Heart left ventricle (tissue), 13 donors: ENCODE measurements around the gene MRM1.

Experiments
- POLR2A ChIP-seq, 2 donors: fragments of 450-650 bp; IDR thresholded peaks; one replicate each; pipeline ENCODE4 v1.6.1; 2017; ENCODE audit warnings: antibody characterized with exemption in 2 of 2, mild to moderate bottlenecking in 2 of 2, moderate library complexity in 2 of 2
- TF ChIP-seq, protein P1 (sequence below), 12 donors: fragments of 200-600 bp; sonication (generic) in 4 of 12; IDR thresholded peaks; one replicate each; pipeline versions ENCODE4 v1.5.0 to v1.8.0; 2018 to 2022; ENCODE audit warnings: antibody characterized with exemption in 12 of 12, mild to moderate bottlenecking in 5 of 12
- donor health status: ischemic (EF 13 %, LVEDD 7.1; RV severe dilation, severe dysfunction).
- donor health status: DM: no; HTN: yes; CAD: no.
- donor health status: DM: no; HTN: no; CAD: no.
- donor health status: ischemic (EF 25% LVEDD 6.9; RV normal size, moderate dysfunction).
- donor health status: ischemic (EF 25% LVEDD 5.7; RV mildly dilated, moderate dysfunction).
- donor health status: ischemic (EF 35%, LVEDD 5.7; RV mildly dilated, moderate dysfunction).
- donor health status: nonischemic (EF 11% LVEDD 7.7; RV severe dilation, severe dysfunction).
- donor health status: DM: yes; HTN: yes; CAD: no.
- donor health status: PGD.
- donor health status: ischemic (EF 29% LVEDD 5.4; RV normal size, mild dysfunction).
- donor health status: nonischemic (EF 23%, LVEDD 6.1; RV moderate dilation, normal function).

DNA sequence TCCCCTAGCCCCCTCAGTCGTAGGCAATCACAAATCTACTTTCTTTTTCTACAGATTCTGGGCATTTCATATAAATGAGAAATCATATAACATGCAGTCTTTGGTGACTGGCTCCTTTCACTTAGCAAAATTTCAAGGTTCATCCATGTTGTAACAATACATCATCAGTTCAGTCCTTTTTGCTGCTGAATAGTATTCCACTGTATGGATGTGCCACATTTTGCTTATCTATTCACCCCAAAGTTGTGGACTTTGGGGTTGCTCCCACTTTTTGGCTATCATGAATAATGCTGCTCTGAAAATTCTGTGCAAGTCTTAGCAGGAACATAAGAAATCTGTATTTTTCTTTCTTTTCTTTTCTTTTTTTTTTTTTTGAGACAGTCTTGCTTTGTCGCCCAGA is 39.0 kb downstream of the MRM1 start:
- TF ChIP-seq, protein P1, sequence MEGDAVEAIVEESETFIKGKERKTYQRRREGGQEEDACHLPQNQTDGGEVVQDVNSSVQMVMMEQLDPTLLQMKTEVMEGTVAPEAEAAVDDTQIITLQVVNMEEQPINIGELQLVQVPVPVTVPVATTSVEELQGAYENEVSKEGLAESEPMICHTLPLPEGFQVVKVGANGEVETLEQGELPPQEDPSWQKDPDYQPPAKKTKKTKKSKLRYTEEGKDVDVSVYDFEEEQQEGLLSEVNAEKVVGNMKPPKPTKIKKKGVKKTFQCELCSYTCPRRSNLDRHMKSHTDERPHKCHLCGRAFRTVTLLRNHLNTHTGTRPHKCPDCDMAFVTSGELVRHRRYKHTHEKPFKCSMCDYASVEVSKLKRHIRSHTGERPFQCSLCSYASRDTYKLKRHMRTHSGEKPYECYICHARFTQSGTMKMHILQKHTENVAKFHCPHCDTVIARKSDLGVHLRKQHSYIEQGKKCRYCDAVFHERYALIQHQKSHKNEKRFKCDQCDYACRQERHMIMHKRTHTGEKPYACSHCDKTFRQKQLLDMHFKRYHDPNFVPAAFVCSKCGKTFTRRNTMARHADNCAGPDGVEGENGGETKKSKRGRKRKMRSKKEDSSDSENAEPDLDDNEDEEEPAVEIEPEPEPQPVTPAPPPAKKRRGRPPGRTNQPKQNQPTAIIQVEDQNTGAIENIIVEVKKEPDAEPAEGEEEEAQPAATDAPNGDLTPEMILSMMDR (IDR thresholded peaks at IDR 0.05) = no peak
- TF ChIP-seq POLR2A (IDR thresholded peaks at IDR 0.05) = no peak
